22Rv1 (cell line): ENCODE results near the gene MICU2.

Experiments
- ZFX ChIP-seq: fragments of 450-650 bp; IDR thresholded peaks from 2 replicates; pipeline ENCODE4 v1.6.1; 2017; ENCODE audit warnings: antibody characterized with exemption, borderline replicate concordance
- TF ChIP-seq, protein P1 (sequence below): fragments of 450-650 bp; IDR thresholded peaks from 2 replicates; pipeline ENCODE4 v1.5.1; 2017; ENCODE audit warnings: mild to moderate bottlenecking

DNA sequence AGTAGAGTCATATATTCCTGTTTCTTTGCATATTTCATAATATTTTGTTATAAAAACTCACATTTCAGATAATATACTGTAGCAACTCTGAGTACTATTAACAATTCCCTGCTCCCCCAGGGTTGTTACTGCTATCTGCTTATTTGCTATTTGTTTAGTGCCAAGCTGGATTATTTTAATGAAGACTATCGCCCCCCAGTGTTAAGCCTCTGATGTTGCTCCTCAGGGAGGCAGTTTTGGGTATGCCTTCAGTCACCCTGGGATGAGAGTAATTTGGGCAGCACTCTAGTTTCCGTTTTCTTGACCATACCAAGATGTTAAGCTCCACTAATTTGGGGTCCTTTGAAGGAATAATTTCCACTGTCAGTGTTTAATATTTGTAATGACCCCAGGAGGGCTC, 46.0 kb downstream of the MICU2 start:
- TF ChIP-seq, protein P1, sequence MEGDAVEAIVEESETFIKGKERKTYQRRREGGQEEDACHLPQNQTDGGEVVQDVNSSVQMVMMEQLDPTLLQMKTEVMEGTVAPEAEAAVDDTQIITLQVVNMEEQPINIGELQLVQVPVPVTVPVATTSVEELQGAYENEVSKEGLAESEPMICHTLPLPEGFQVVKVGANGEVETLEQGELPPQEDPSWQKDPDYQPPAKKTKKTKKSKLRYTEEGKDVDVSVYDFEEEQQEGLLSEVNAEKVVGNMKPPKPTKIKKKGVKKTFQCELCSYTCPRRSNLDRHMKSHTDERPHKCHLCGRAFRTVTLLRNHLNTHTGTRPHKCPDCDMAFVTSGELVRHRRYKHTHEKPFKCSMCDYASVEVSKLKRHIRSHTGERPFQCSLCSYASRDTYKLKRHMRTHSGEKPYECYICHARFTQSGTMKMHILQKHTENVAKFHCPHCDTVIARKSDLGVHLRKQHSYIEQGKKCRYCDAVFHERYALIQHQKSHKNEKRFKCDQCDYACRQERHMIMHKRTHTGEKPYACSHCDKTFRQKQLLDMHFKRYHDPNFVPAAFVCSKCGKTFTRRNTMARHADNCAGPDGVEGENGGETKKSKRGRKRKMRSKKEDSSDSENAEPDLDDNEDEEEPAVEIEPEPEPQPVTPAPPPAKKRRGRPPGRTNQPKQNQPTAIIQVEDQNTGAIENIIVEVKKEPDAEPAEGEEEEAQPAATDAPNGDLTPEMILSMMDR = peak; percentile 73
- no peak for TF ChIP-seq ZFX
